D721Med (cell line): Measurements from ENCODE around the gene NUP210L.
"Not testable (repeated sequence)": the region's sequence is repeated elsewhere in the genome, so short reads cannot be mapped to it uniquely, and the experiment has no call there.

Source experiments
- DNase-seq: peaks from one replicate; pipeline ENCODE4 v3.0.0; 2011; ENCODE audit warnings: low spot score; ENCODE audit not compliant: insufficient read length
- FAIRE-seq: peaks from 2 replicates; lab custom pipeline; 2011; peaks lifted over from hg19 to GRCh38; lab: Jason Lieb, UNC
- CTCF ChIP-seq: IDR thresholded peaks from 2 replicates; pipeline ENCODE4 v1.5.1; 2012; ENCODE audit warnings: mild to moderate bottlenecking, control low read depth; ENCODE audit not compliant: insufficient read depth; ENCODE audit errors: missing control alignments

Gene NUP210L

GRCh38 chr1:154014154-154014907, 140.5 kb downstream of the NUP210L start:
- FAIRE-seq (no peak), DNase-seq (no peak)
- TF ChIP-seq CTCF, result no peak

- DNase-seq, FAIRE-seq: not testable (repeated sequence)
Observed at GRCh38 chr1:154012543-154012942, 142.3 kb downstream of the NUP210L start.

DNA sequence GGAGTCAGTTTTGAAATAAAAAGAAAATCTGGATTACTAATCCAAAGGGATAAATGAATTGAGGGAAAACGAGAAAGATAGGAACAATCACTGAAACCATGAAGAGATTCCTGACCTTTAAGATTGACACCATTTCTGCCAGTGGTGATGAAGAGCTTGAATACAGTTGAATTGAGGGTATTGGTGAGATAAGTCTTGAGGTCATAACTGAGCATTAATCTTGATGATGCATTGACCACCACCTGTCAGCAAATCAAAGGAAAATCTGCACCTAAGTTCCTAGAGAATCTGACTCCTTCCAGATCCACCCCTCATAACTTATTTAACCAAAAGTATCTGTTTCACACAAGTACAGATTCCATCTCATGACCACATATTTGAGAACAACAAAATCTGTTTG, 142.7 kb downstream of the NUP210L start:
- no peak for TF ChIP-seq CTCF
- no peak for FAIRE-seq
- no peak for DNase-seq

- FAIRE-seq, result no peak
- TF ChIP-seq CTCF, result no peak
- no peak for DNase-seq
Observed at GRCh38 chr1:154006136-154006535, 148.7 kb downstream of the NUP210L start.

DNA sequence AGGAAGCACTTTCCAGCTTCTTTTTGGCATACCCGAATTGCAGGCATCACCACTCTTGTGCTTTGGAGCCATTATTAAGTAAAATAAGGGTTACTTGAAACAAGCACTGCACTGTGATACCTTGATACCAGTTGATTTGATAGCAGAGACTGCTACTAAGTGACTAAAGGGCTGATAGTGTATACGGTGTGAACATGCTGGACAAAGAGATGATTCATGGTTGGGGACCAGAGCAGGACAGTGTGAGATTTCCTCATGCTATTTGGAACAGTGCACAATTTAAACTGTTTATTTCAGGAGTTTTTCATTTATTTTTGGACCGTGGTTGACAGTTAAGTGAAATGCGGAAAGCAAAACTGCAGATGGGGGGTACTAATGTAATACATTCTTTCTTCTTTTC, 154.5 kb downstream of the NUP210L start:
- FAIRE-seq (no peak), DNase-seq (no peak)
- no peak for TF ChIP-seq CTCF

- DNase-seq, FAIRE-seq: not testable (repeated sequence)
Observed at GRCh38 chr1:153996882-153997281, 158.0 kb downstream of the NUP210L start.

GRCh38 chr1:153995640-153996039, 159.2 kb downstream of the NUP210L start:
- DNase-seq (no peak), FAIRE-seq (no peak)
- no peak for TF ChIP-seq CTCF

DNA sequence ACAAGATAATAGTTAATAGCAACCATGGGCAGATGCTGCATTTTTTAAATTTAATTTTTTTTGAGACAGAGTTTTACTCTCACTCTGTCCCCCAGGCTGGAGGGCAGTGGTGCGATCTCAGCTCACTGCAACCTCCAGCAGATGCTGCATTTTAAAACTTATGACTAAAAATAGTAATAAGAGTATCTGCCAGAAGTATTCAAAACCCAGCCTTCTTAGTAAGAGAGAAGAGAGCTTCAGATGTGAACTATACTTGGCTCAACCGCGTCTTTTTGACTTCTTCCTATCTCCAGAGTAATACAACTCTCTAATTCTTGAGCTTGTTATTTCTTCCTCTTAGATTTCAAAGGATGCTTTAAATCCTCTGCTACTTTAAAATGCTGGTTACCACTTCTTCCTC, 159.7 kb downstream of the NUP210L start:
- TF ChIP-seq CTCF, result no peak
- FAIRE-seq (no peak), DNase-seq (no peak)
